ENCODE measurements around the gene BCL2L14.
A peak's percentile ranks its signal among the peaks of the same experiment; 100 is the strongest.

BCL2L14 gene

GRCh38 chr12:12064596-12064995, 6.1 kb upstream of the BCL2L14 start:
- no peak for DNase-seq

GRCh38 chr12:12068751-12069150, 2.0 kb upstream of the BCL2L14 start:
- no peak for DNase-seq

- no peak for DNase-seq
Observed at GRCh38 chr12:12069821-12070548, 754 bp upstream of the BCL2L14 start.

- no peak for DNase-seq
Observed at GRCh38 chr12:12072064-12072760, 1.5 kb downstream of the BCL2L14 start.

GRCh38 chr12:12079291-12079690, 8.6 kb downstream of the BCL2L14 start:
- DNase-seq: no peak

GRCh38 chr12:12081836-12082497, 11.2 kb downstream of the BCL2L14 start:
- DNase-seq: no peak

GRCh38 chr12:12083688-12084087, 12.9 kb downstream of the BCL2L14 start:
- DNase-seq: no peak

GRCh38 chr12:12086362-12086761, 15.6 kb downstream of the BCL2L14 start:
- no peak for DNase-seq

GRCh38 chr12:12086973-12087692, 16.4 kb downstream of the BCL2L14 start:
- DNase-seq: no peak

- no peak for DNase-seq
Observed at GRCh38 chr12:12087693-12088034, 16.9 kb downstream of the BCL2L14 start.

GRCh38 chr12:12088147-12088546, 17.4 kb downstream of the BCL2L14 start:
- no peak for DNase-seq

- no peak for DNase-seq
Observed at GRCh38 chr12:12088761-12089160, 18.0 kb downstream of the BCL2L14 start.

- DNase-seq: no peak
Observed at GRCh38 chr12:12091071-12091470, 20.3 kb downstream of the BCL2L14 start.

- DNase-seq: peak; percentile 81
Observed at GRCh38 chr12:12091977-12092663, 21.4 kb downstream of the BCL2L14 start.

- no peak for DNase-seq
Observed at GRCh38 chr12:12094481-12094880, 23.7 kb downstream of the BCL2L14 start.

GRCh38 chr12:12095021-12095420, 24.3 kb downstream of the BCL2L14 start:
- no peak for DNase-seq

GRCh38 chr12:12097891-12098690, 27.4 kb downstream of the BCL2L14 start:
- no peak for DNase-seq

- no peak for DNase-seq
Observed at GRCh38 chr12:12098691-12099015, 27.9 kb downstream of the BCL2L14 start.

GRCh38 chr12:12099102-12099501, 28.4 kb downstream of the BCL2L14 start:
- DNase-seq: no peak

- no peak for DNase-seq
Observed at GRCh38 chr12:12107678-12108077, 36.9 kb downstream of the BCL2L14 start.

- DNase-seq: no peak
Observed at GRCh38 chr12:12108441-12109058, 37.8 kb downstream of the BCL2L14 start.

Data from DMS79 treated with DMSO at 0.1 percent for 48 hours (cell line).